NCI-H226 (cell line): ENCODE data around the gene RBFOX1.
"Not testable (repeated sequence)": the region's sequence is repeated elsewhere in the genome, so short reads cannot be mapped to it uniquely, and the experiment has no call there.

Experiments
- DNase-seq: peaks from one replicate; pipeline ENCODE4 v3.0.0-alpha.2; 2015

The RBFOX1 gene

DNA sequence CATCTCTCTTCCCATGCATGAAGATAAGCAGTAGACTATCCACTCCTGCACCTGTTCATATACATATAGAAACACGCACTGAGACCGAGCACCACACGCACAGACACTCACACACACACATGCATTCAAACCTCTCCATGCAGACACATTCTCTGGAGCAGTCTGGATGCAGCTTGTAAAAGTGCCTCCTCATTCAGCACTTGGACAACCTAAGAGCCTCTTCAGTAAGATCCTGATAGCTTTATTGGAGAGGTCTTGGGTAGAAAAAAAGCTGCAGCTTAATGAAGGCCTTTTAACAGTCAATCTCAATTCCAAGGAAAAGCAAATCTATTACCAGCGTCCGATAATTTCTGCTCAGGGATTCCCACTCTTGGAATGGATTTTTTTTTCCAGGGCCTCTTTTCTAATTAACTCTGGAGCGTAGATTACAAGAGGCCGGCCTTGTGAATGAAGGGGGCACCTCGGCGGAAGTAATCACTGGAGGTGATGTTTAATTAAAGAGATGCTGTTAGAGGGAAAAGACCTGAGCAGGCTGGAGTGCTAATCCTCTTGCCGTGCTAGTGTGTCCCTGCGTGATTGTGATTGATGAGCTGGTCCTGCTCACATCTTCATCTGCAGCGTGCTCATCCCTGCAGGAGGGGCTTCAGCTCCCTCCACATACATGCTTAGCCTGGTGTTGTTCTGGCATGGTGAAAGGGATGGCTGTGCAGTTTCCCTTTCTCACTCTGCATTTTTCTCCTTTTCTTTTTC lies 155.1 kb downstream of the RBFOX1 start:
- DNase-seq = no peak

DNA sequence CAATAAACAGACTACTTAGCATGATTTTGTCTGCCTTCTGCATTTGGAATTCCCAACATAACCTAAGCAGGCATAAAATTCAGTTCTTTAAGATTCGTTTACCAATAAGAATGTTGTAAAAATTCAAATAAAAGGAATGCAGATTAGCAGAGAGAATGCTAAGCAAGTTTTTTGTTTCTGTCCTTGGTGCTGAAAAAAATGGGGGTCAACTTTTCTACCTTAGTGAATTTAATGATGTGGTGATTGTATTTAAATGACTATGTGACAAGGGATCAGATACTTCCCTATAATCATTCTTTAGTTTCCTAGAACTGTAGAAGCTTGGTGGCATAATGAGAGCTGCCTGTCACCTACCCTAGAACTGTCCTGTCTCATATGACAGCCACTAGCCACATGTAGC lies 159.5 kb downstream of the RBFOX1 start:
- DNase-seq = no peak

- no peak for DNase-seq
Measured at GRCh38 chr16:7493133-7493532, 160.5 kb downstream of the RBFOX1 start.

DNA sequence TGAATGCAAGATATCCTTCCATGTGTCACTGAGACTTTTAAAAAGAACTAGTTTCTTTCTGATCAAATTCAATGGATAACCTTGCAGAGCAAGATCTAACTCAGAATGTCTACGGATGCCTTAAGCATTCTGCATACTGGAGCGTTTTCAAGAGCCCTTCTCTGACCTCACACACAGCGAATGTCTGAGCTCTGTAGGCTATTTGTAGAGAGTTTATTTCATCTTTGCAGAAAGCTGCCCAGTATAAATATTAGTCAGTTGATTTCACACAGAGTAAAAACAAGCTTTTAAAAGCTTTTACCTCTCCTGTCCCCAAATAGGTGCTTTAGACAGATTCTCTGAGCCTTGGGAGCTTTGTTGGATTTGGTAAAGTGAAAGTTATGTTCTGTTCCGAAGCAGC lies 165.0 kb downstream of the RBFOX1 start:
- DNase-seq = no peak

GRCh38 chr16:7501868-7502267 lies 169.2 kb downstream of the RBFOX1 start:
- no peak for DNase-seq

DNA sequence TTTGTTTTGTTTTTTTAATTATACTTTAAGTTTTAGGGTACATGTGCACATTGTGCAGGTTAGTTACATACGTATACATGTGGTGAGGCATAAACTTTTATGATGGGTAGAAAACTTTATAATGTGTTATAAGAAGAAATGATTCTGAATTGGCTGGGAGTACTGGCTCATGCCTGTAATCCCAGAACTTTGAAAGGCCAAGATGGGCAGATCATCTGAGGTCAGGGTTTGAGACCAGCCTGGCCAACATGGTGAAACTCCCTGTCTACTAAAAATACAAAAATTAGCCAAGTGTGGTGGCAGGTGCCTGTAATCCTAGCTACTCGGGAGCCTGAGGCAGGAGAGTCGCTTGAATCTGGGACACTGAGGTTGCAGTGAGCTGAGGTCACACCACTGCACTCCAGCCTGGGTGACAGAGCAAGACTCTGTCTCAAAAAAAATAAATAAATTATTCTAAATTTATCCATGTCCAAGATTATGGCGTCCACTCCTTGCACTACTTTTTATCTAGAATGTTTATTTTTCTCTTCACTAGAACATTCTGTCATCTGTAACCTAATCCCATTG lies 170.0 kb downstream of the RBFOX1 start:
- not testable (repeated sequence) for DNase-seq

GRCh38 chr16:7503666-7504065 lies 171.0 kb downstream of the RBFOX1 start:
- DNase-seq = no peak

DNA sequence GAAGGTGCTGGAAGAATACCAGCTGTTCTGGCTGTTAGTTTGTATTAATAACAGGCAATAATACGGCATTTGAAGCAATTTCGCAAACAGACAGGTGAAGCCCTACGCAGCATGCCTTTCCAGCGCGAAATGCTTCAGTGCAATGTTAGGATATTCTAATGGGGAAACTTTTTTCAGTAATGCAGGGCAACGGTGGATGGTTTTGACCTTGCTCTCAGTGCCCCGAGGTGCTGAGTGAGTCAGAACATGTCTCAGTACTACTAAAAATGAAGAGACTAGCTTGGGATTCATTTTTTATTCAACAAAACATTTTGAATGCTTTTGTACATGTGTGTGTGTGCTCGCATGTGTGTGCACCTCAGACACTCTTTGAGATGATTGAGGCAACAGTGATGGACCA lies 172.2 kb downstream of the RBFOX1 start:
- no peak for DNase-seq

DNA sequence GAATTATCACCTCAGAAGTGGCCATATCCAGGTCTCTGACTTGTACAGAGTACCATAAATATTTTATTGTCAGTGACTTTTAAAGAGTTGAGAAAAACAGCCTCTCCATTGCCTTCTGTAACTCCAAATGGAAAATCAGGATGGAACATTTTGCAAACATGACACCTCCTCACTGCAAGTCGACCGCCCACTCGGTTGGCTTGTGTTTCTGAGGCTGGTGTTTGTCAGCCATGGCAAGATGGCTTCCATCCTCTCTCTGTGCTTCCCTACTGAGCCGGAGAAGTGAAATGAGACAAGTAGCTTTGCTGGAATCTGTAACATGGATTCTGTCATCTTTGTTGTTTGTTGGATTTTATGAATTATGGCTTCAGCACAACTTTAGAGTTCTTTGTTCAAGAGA lies 172.8 kb downstream of the RBFOX1 start:
- DNase-seq = no peak

GRCh38 chr16:7506363-7506762 lies 173.7 kb downstream of the RBFOX1 start:
- DNase-seq = no peak

GRCh38 chr16:7508656-7509055 lies 176.0 kb downstream of the RBFOX1 start:
- DNase-seq = no peak

DNA sequence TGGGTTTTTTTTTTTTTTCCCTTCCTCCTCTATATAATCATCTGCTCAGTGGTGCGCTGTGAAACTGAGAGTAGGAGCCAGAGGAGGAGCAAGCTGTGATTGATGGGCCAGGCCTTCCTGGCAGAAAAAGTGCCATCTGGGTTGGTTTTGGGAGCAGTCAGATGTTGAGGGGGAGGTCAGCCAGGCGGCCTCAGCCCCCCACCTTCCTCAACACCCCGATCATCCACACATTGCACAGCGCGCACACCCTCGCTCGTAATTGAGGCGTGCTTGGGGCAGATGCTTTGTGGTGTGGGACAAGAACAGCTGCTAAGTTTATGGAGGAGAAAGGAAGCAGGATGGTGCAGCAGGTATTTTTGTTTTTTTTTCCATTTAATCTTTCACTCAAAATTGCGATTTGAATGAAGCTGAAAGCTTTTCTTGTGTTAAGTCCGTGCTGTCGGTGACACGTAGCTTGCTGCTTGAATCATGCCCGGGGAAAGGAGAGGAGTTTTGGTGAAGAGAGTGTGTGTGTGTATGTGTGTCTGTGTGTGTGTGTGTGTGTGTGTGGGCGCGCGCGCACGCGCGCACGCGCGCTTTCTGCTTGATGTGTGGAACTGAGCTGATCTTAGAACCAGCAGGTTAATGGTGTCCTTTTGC lies 177.4 kb downstream of the RBFOX1 start:
- DNase-seq = no peak

DNA sequence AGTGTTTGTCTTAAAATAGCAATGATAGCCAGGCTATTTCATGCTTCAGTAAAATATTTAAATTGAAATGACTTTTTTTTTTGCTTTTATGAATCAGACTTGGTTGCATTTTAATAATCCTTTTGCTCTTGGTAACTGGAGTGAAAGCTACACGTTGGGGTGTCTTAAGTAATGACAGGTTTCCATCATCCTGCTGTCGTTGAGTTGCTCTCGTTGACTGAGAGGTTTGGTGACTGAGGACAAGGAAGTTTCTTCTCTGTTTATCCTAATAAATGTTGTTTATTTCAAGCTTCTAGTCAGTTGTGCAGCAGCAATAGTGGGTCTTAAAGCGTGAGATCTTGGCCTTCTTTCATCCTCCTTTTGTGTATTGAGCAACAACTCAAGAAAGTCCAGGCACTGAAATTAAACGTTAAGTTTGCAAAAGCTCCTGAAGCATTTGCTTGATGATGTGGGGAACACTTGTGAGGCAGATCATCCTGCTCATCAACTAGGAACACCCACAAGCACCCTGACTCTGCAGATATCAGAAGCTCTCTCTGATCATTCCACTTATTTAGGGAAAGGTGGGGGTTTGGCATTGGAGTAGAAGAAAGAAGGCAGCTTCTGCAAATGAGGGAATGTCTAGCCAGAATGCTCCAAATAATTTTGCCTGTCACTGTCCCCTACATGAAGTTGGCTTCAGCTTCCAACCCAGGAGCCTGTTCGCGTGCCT lies 179.1 kb downstream of the RBFOX1 start:
- no peak for DNase-seq

- no peak for DNase-seq
Measured at GRCh38 chr16:7512503-7512902, 179.9 kb downstream of the RBFOX1 start.

GRCh38 chr16:7513429-7513828 lies 180.8 kb downstream of the RBFOX1 start:
- no peak for DNase-seq

- DNase-seq = no peak
Measured at GRCh38 chr16:7515543-7515942, 182.9 kb downstream of the RBFOX1 start.

DNA sequence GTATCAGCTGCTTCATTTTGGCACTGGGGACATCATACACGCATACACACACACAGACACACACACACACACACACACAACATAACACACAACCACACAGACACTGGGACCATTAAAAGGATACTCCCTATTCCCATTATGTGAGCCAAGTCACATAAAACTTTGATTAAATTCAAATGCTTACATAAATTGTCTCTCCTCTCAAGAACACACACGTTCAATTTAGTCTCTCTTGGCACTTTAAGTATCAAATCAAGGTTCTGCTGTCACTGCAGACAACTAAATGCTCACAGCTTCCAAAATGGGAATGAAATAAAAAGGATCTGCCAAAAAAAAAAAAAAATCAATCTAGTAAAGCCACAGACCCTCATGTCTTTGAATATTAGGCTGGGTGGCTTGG lies 184.9 kb downstream of the RBFOX1 start:
- DNase-seq = no peak

- DNase-seq = no peak
Measured at GRCh38 chr16:7518158-7518557, 185.5 kb downstream of the RBFOX1 start.

GRCh38 chr16:7521834-7522233 lies 189.2 kb downstream of the RBFOX1 start:
- no peak for DNase-seq

GRCh38 chr16:7524419-7524818 lies 191.8 kb downstream of the RBFOX1 start:
- no peak for DNase-seq

- no peak for DNase-seq
Measured at GRCh38 chr16:7526736-7527135, 194.1 kb downstream of the RBFOX1 start.

DNA sequence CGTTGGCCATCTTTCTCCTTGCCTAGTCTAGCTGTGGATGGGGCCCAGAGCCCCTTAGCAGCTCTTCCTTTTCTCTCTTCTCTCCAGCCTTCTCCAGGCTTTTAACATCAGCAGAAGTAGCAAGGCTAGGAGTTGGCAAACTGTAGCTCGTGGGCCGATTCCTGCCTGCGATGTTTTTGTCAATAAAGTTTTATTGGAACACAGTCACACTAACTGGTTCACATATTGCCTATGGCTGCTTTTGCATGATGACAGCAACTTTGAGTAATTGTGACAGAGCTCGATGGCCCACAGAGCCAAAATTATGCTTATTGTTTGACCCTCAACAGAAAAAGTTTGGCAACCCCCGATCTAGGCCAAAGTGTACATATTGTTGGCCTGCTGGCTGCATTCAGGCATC lies 199.9 kb downstream of the RBFOX1 start:
- DNase-seq = no peak

GRCh38 chr16:7534749-7535148 lies 202.1 kb downstream of the RBFOX1 start:
- DNase-seq = no peak

- DNase-seq = no peak
Measured at GRCh38 chr16:7541026-7541425, 208.4 kb downstream of the RBFOX1 start.
